Fibroblast of mammary gland (primary cell): ENCODE results near the gene VPS26B.

Experiments
- DNase-seq: peaks from one replicate; pipeline ENCODE4 v3.0.0-alpha.2; 2010; ENCODE audit warnings: low read depth
- H3K4me3 ChIP-seq: 2 replicates; pipeline ENCODE4 v1.5.1; 2011; ENCODE audit warnings: low read depth, mild to moderate bottlenecking, low read length, moderate library complexity; ENCODE audit not compliant: control insufficient read depth
- CTCF ChIP-seq: conservative IDR thresholded peaks from 2 replicates; pipeline ENCODE4 v1.5.1; 2011; ENCODE audit warnings: low read depth, low read length, inconsistent platforms; ENCODE audit not compliant: control insufficient read depth, insufficient read depth

Gene VPS26B

GRCh38 chr11:134231958-134232659 lies 7.6 kb downstream of the VPS26B start:
- no peak for DNase-seq
- TF ChIP-seq CTCF = no peak
- no peak overlapping the region for H3K4me3 ChIP-seq

- no peak overlapping the region for H3K4me3 ChIP-seq
- DNase-seq = no peak
- no peak for TF ChIP-seq CTCF
These were observed 9.3 kb downstream of the VPS26B start for GRCh38 chr11:134233729-134234179.

GRCh38 chr11:134235399-134235798 lies 10.9 kb downstream of the VPS26B start:
- no peak for DNase-seq
- H3K4me3 ChIP-seq = no peak overlapping the region
- no peak for TF ChIP-seq CTCF

GRCh38 chr11:134236834-134237556 lies 12.5 kb downstream of the VPS26B start:
- TF ChIP-seq CTCF = no peak
- H3K4me3 ChIP-seq = no peak overlapping the region
- DNase-seq = no peak

GRCh38 chr11:134237557-134237922 lies 13.1 kb downstream of the VPS26B start:
- DNase-seq = no peak
- H3K4me3 ChIP-seq = no peak overlapping the region
- TF ChIP-seq CTCF = no peak

GRCh38 chr11:134238956-134239355 lies 14.5 kb downstream of the VPS26B start:
- TF ChIP-seq CTCF = no peak
- H3K4me3 ChIP-seq = no peak overlapping the region
- no peak for DNase-seq
